Glutamatergic neuron (in vitro differentiated cells): ENCODE measurements around the gene ATE1. TPM values are rescaled to one million over a fixed set of nuclear protein-coding genes. Genes with fewer than 3 reads are reported as not detected.
"Not testable (repeated sequence)": the region's sequence is repeated elsewhere in the genome, so short reads cannot be mapped to it uniquely, and the experiment has no call there.

Source experiments
- DNase-seq: peaks from one replicate; pipeline ENCODE4 v3.0.0; 2022
- H3K27ac Mint-ChIP-seq: one replicate; pipeline ENCODE4 v1.8.0; 2020; ENCODE audit warnings: mild to moderate bottlenecking, mixed read lengths, inconsistent platforms; ENCODE audit not compliant: unreplicated experiment
- H3K27me3 Mint-ChIP-seq: one replicate; pipeline ENCODE4 v1.8.0; 2020; ENCODE audit warnings: mild to moderate bottlenecking, moderate library complexity, mixed read lengths, inconsistent platforms; ENCODE audit not compliant: unreplicated experiment
- H3K36me3 Mint-ChIP-seq: one replicate; pipeline ENCODE4 v1.8.0; 2020; ENCODE audit warnings: mild to moderate bottlenecking, mixed read lengths, inconsistent platforms; ENCODE audit not compliant: unreplicated experiment
- H3K4me1 Mint-ChIP-seq: one replicate; pipeline ENCODE4 v1.8.0; 2020; ENCODE audit warnings: mild to moderate bottlenecking, low read depth, mixed read lengths, inconsistent platforms; ENCODE audit not compliant: unreplicated experiment
- H3K4me3 Mint-ChIP-seq: one replicate; pipeline ENCODE4 v1.8.0; 2020; ENCODE audit warnings: mild to moderate bottlenecking, mixed read lengths, inconsistent platforms; ENCODE audit not compliant: unreplicated experiment
- H3K9me3 Mint-ChIP-seq: one replicate; pipeline ENCODE4 v1.8.0; 2020; ENCODE audit warnings: mild to moderate bottlenecking, moderate library complexity, mixed read lengths, inconsistent platforms; ENCODE audit not compliant: unreplicated experiment
- total RNA-seq: library from RNA; stranded (reverse); fragmentation: NEBNext Ultra II Directional; extraction: Animal tissue kit (Norgen Biotek cat#: 25700); gene quantifications from one replicate; pipeline ENCODE4 v1.2.1, GENCODE V29; 2021; ENCODE audit not compliant: unreplicated experiment
- TF ChIP-seq, protein P1 (sequence below): fragments of 200-600 bp; sonication (generic); IDR thresholded peaks from one replicate; pipeline ENCODE4 v1.5.0; 2021; ENCODE audit not compliant: partially characterized antibody, unreplicated experiment

The ATE1 gene
- total RNA-seq, 1 donor from 2014 or later = 30.4 TPM

DNA sequence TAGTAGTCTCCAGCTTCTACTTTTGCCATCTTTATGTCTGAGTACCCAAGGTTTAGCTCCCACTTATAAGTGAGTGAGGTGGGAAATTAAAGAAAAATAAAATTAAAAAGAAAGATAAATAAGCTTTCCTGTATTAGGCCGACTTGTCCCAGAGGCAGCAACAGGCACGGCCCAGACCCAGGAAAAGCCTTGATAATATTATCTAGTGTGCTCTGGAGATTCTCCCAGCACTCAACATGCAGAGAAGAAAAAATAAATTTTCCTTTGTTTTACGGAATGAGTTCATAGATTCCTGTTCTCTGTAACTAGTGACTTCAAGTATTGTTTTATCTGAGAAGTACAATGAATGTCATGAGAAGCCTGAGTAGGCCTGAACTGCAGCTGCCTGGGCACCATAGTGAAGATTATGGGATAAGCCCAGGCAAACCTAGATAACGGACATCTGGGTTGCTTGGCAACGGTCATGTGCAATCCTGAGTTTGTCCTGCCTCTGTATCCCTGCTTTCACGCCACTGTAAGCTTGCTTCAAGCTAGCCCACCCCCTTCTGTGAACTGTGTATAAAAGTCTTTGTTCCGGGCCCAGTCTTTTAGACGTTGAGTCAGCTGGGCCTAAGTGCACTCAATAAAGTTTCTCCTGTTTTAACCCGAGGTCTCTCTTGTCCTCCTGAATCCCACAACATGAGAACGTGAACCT is 6.4 kb downstream of the ATE1 start:
- no peaks in the 10 kb centered on the region for H3K9me3 Mint-ChIP-seq
- no peak overlapping the region for H3K4me3 Mint-ChIP-seq
- DNase-seq = no peak
- peaks cover 11% of the 10 kb centered on the region for H3K4me1 Mint-ChIP-seq
- H3K36me3 Mint-ChIP-seq = no peaks in the 10 kb centered on the region
- no peak overlapping the region for H3K27ac Mint-ChIP-seq
- TF ChIP-seq, protein P1, sequence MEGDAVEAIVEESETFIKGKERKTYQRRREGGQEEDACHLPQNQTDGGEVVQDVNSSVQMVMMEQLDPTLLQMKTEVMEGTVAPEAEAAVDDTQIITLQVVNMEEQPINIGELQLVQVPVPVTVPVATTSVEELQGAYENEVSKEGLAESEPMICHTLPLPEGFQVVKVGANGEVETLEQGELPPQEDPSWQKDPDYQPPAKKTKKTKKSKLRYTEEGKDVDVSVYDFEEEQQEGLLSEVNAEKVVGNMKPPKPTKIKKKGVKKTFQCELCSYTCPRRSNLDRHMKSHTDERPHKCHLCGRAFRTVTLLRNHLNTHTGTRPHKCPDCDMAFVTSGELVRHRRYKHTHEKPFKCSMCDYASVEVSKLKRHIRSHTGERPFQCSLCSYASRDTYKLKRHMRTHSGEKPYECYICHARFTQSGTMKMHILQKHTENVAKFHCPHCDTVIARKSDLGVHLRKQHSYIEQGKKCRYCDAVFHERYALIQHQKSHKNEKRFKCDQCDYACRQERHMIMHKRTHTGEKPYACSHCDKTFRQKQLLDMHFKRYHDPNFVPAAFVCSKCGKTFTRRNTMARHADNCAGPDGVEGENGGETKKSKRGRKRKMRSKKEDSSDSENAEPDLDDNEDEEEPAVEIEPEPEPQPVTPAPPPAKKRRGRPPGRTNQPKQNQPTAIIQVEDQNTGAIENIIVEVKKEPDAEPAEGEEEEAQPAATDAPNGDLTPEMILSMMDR = no peak
- no peaks in the 10 kb centered on the region for H3K27me3 Mint-ChIP-seq

DNA sequence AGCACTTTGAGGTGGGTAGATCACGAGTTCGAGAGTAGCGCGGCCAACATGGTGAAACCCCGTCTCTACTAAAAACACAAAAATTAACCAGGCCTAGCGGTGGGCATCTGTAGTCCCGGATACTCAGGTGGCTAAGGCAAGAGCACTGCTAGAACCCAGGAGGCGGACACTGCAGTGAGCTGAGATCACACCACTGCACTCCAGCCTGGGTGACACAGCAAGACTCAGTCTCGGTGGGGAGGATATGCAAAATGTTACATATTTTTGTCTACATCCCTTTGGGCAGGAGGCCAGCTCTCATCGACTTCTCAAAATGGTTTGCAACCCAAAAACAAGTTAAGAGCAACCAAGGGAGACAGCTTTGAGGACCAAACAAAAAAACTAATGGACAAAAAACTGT is 8.2 kb downstream of the ATE1 start:
- Mint-ChIP-seq H3K9me3 (peaks cover 3% of the 10 kb centered on the region), H3K27ac (no peak overlapping the region)

DNA sequence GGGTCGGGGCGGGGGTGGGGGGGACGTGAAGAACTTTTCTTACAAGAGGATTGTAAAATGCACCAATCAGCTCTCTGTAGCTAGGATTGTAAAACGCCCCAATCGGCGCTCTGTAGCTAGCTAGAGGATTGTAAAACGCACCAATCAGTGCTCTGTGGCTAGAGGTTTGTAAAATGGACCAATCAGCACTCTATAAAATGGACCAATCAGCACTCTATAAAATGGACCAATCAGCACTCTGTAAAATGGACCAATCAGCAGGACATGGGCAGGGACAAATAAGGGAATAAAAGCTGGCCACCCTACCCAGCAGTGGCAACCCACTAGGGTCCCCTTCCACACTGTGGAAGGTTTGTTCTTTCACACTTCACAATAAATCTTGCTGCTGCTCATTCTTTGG is 9.0 kb downstream of the ATE1 start:
- H3K36me3 Mint-ChIP-seq, H3K9me3 Mint-ChIP-seq, DNase-seq, H3K4me1 Mint-ChIP-seq, H3K27me3 Mint-ChIP-seq, H3K4me3 Mint-ChIP-seq, H3K27ac Mint-ChIP-seq: not testable (repeated sequence)

More for the DNA sequence above, 8.2 kb downstream of the ATE1 start:
- TF ChIP-seq, protein P1 = no peak
- no peaks in the 10 kb centered on the region for H3K36me3 Mint-ChIP-seq
- peaks cover 8% of the 10 kb centered on the region for H3K4me1 Mint-ChIP-seq
- H3K27me3 Mint-ChIP-seq = no peaks in the 10 kb centered on the region
- H3K4me3 Mint-ChIP-seq = no peak overlapping the region
- no peak for DNase-seq

DNA sequence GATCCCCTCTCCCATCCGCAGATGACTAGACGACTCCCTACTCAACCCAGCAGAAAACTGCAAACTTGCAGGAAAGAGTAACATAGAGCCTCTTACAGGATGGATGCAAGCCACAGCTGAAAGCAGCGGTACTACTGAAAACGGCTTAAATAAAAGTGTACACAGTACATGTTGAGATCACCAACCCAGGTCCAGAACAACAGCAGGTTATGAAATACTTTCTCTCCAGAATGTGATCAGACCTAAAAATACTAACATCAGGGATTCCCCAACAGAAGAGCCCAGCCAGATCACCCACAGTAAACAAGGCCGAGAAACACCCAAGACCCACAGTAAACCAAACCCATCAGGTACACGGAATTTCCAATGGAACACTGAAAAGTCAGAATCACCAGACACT is 13.2 kb downstream of the ATE1 start:
- Mint-ChIP-seq H3K9me3 (peaks cover 3% of the 10 kb centered on the region), H3K27me3 (no peaks in the 10 kb centered on the region), H3K36me3 (no peaks in the 10 kb centered on the region), H3K4me1 (no peaks in the 10 kb centered on the region), H3K4me3 (no peak overlapping the region), H3K27ac (no peak overlapping the region)
- no peak for DNase-seq
- TF ChIP-seq, protein P1 = no peak

DNA sequence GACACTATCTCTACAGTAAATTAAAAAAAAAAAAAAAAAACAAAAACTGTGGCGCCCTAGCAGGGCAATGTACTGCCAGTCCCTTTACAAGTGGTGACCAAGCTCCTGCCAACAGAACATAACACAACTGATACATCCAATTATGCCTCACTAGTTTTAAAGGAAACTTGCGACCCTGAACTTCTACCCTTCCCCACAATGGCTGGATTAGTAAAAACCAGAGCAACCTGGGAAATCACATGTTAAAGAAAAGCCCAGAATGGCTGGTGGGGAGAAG is 16.5 kb downstream of the ATE1 start:
- H3K4me3 Mint-ChIP-seq = no peak overlapping the region
- H3K9me3 Mint-ChIP-seq = peaks cover 3% of the 10 kb centered on the region
- H3K27me3 Mint-ChIP-seq = no peaks in the 10 kb centered on the region
- TF ChIP-seq, protein P1 = no peak
- H3K27ac Mint-ChIP-seq = no peak overlapping the region
- no peak for DNase-seq
- no peaks in the 10 kb centered on the region for H3K36me3 Mint-ChIP-seq
- H3K4me1 Mint-ChIP-seq = no peaks in the 10 kb centered on the region
